HepG2 (cell line): ENCODE data around the gene CPNE2. TPM values are rescaled to one million over a fixed set of nuclear protein-coding genes. Genes with fewer than 3 reads are reported as not detected.

Source experiments
- GATAD1 ChIP-seq: IDR thresholded peaks from 2 replicates; pipeline ENCODE4 v1.6.1; 2016; ENCODE audit warnings: missing genetic modification reagents, missing compliant biosample characterization
- GATAD2A ChIP-seq: IDR thresholded peaks from 2 replicates; pipeline ENCODE4 v1.6.1; 2016
- HNRNPK ChIP-seq: fragments of 200-400 bp; formaldehyde crosslinking; IDR thresholded peaks from 2 replicates; pipeline ENCODE4 v1.6.1; 2018; ENCODE audit warnings: low read length, low read depth, moderate library complexity, mild to moderate bottlenecking; ENCODE audit not compliant: poor library complexity, severe bottlenecking
- MED8 ChIP-seq: sonication (generic); formaldehyde crosslinking; IDR thresholded peaks from 2 replicates; pipeline ENCODE4 v1.8.1; 2023; ENCODE audit warnings: mild to moderate bottlenecking, missing genetic modification reagents; ENCODE audit not compliant: insufficient replicate concordance
- MTA1 ChIP-seq: sonication (generic); formaldehyde crosslinking; IDR thresholded peaks from 2 replicates; pipeline ENCODE4 v1.4.0; 2020; ENCODE audit warnings: missing genetic modification reagents, mild to moderate bottlenecking, borderline replicate concordance
- NFAT5 ChIP-seq: sonication (generic); formaldehyde crosslinking; IDR thresholded peaks from 2 replicates; pipeline ENCODE4 v1.4.0; 2020; ENCODE audit warnings: missing genetic modification reagents
- NFYC ChIP-seq: IDR thresholded peaks from 2 replicates; pipeline ENCODE4 v1.6.1; 2016; ENCODE audit warnings: missing genetic modification reagents, missing compliant biosample characterization
- PHF21A ChIP-seq: sonication (generic); formaldehyde crosslinking; IDR thresholded peaks from 2 replicates; pipeline ENCODE4 v1.5.0; 2020; ENCODE audit warnings: mild to moderate bottlenecking, missing genetic modification reagents
- SCMH1 ChIP-seq: sonication (generic); formaldehyde crosslinking; IDR thresholded peaks from 2 replicates; pipeline ENCODE4 v1.9.0; 2021; ENCODE audit warnings: missing genetic modification reagents, mild to moderate bottlenecking, borderline replicate concordance
- SRSF4 ChIP-seq: fragments of 200-400 bp; formaldehyde crosslinking; IDR thresholded peaks from one replicate; pipeline ENCODE4 v1.6.1; 2018; ENCODE audit warnings: mild to moderate bottlenecking, low read depth, low read length, moderate library complexity; ENCODE audit not compliant: poor library complexity, severe bottlenecking
- STAT6 ChIP-seq: sonication (generic); formaldehyde crosslinking; IDR thresholded peaks from 2 replicates; pipeline ENCODE4 v1.4.0; 2020; ENCODE audit warnings: missing genetic modification reagents, mild to moderate bottlenecking, borderline replicate concordance
- TEAD2 ChIP-seq: sonication (generic); formaldehyde crosslinking; IDR thresholded peaks from 2 replicates; pipeline ENCODE4 v1.9.0; 2021; ENCODE audit warnings: missing genetic modification reagents
- U2AF1 ChIP-seq: fragments of 200-400 bp; formaldehyde crosslinking; optimal IDR thresholded peaks from 2 replicates; pipeline ENCODE3; 2017; ENCODE audit warnings: mild to moderate bottlenecking, low read depth, low read length
- ZBTB21 ChIP-seq: sonication (generic); formaldehyde crosslinking; IDR thresholded peaks from 2 replicates; pipeline ENCODE4 v1.4.0; 2020; ENCODE audit warnings: missing genetic modification reagents
- ZBTB38 ChIP-seq: sonication (generic); formaldehyde crosslinking; IDR thresholded peaks from 2 replicates; pipeline ENCODE4 v1.5.1; 2020; ENCODE audit warnings: mild to moderate bottlenecking, missing genetic modification reagents
- ZNF567 ChIP-seq: sonication (generic); formaldehyde crosslinking; IDR thresholded peaks from 2 replicates; pipeline ENCODE4 v1.8.1; 2023; ENCODE audit warnings: mild to moderate bottlenecking, missing genetic modification reagents, borderline replicate concordance
- polyA plus RNA-seq, 8 experiments: library from polyadenylated mRNA; depleted of rRNA in 3 of 8; stranded (reverse) in 7 of 8; unstranded in 1 of 8; fragments of >200 nt; fragmentation: Illumina TruSeq in 4 of 8; extraction: Trizol in 4 of 8; gene quantifications; 2 replicates each; pipeline versions ENCODE4 v1.2.1 to v1.2.3, GENCODE V29; 2011 to 2016; ENCODE audit warnings: low read depth in 4 of 8, missing spikeins in 1 of 8, mixed read lengths in 1 of 8; ENCODE audit not compliant: insufficient read depth in 1 of 8
- total RNA-seq, 5 experiments: library from RNA; depleted of rRNA; stranded (reverse); fragments of >200 nt; fragmentation: Illumina TruSeq; extraction: Trizol; gene quantifications; 2 replicates each; pipeline ENCODE4 v1.2.3, GENCODE V29; 2016; ENCODE audit warnings: low read depth in 1 of 5
- TF ChIP-seq, protein P1 (sequence below): IDR thresholded peaks from 2 replicates; pipeline ENCODE4 v1.6.1; 2016
- TF ChIP-seq, protein P2 (sequence below): IDR thresholded peaks from 2 replicates; pipeline ENCODE4 v1.6.1; 2016

CPNE2 gene
- total and polyA plus RNA-seq, 2 of the 13 experiments (the other 11 are each of a cell fraction or from before 2014, with no cell fraction given) = 10.6 to 23.3 TPM

GRCh38 chr16:57185945-57186871 is 93.8 kb downstream of the CPNE2 start, which contains the start of the genes PSME3IP1 and RSPRY1 (continued):
- TF ChIP-seq ZNF567 (CRISPR knock-in tag) (0 out of 2 replicates have a peak, but pooled peaks have one; percentile 86), STAT6 (CRISPR knock-in tag) (no peak), NFYC (peak; percentile 93), U2AF1 (no peak), SCMH1 (CRISPR knock-in tag) (no peak), ZBTB21 (CRISPR knock-in tag) (no peak), GATAD1 (peak; percentile 87), TEAD2 (CRISPR knock-in tag) (no peak), NFAT5 (CRISPR knock-in tag) (0 out of 2 replicates have a peak, but pooled peaks have one; percentile 25), HNRNPK (peak; percentile 81), GATAD2A (CRISPR knock-in tag) (peak; percentile 12; the same call in 1 of the 2 replicates), SRSF4 (no peak), MED8 (CRISPR knock-in tag) (no peak), MTA1 (CRISPR knock-in tag) (peak; percentile 60; the same call in 1 of the 2 replicates), ZBTB38 (CRISPR knock-in tag) (peak; percentile 77), PHF21A (CRISPR knock-in tag) (peak; percentile 15; the same call in 1 of the 2 replicates)
- TF ChIP-seq, protein P1, sequence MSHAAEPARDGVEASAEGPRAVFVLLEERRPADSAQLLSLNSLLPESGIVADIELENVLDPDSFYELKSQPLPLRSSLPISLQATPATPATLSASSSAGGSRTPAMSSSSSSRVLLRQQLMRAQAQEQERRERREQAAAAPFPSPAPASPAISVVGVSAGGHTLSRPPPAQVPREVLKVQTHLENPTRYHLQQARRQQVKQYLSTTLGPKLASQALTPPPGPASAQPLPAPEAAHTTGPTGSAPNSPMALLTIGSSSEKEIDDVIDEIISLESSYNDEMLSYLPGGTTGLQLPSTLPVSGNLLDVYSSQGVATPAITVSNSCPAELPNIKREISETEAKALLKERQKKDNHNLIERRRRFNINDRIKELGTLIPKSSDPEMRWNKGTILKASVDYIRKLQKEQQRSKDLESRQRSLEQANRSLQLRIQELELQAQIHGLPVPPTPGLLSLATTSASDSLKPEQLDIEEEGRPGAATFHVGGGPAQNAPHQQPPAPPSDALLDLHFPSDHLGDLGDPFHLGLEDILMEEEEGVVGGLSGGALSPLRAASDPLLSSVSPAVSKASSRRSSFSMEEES (CRISPR knock-in tag) = peak; percentile 77; the same call in 1 of the 2 replicates
- TF ChIP-seq, protein P2, sequence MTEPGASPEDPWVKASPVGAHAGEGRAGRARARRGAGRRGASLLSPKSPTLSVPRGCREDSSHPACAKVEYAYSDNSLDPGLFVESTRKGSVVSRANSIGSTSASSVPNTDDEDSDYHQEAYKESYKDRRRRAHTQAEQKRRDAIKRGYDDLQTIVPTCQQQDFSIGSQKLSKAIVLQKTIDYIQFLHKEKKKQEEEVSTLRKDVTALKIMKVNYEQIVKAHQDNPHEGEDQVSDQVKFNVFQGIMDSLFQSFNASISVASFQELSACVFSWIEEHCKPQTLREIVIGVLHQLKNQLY (CRISPR knock-in tag) = peak; percentile 81
